Activated CD8-positive, alpha-beta T cell treated with anti-CD3 and anti-CD28 coated beads for 36 hours (primary cell): ENCODE results near the gene ZGRF1. TPM values are rescaled to one million over a fixed set of nuclear protein-coding genes. Genes with fewer than 3 reads are reported as not detected.

Experiments used
- ATAC-seq: fragments of 200-7000 bp; cut with Tn5 transposase; one replicate; pipeline ENCODE4 v1.10.0; 2021; ENCODE audit warnings: mild to moderate bottlenecking, moderate library complexity
- CTCF ChIA-PET: fragments of 350-600 bp; sonication (Branson Sonifier 250); formaldehyde crosslinking; loops from one replicate; lab custom pipeline; 2021; ENCODE audit warnings: antibody characterized with exemption; lab: Charles Lee
- POLR2A ChIA-PET: fragments of 350-600 bp; sonication (Branson Sonifier 250); formaldehyde crosslinking; loops from one replicate; lab custom pipeline; 2021; ENCODE audit warnings: antibody characterized with exemption; lab: Charles Lee
- DNase-seq: peaks from one replicate; pipeline ENCODE4 v3.0.0-alpha.2; 2020
- H3K27ac Mint-ChIP-seq: one replicate; pipeline ENCODE4 v1.8.0; 2021; ENCODE audit warnings: mild to moderate bottlenecking, mixed read lengths
- H3K27me3 Mint-ChIP-seq: one replicate; pipeline ENCODE4 v1.8.0; 2021; ENCODE audit warnings: mixed read lengths
- H3K36me3 Mint-ChIP-seq: one replicate; pipeline ENCODE4 v1.8.0; 2021; ENCODE audit warnings: low read depth, mixed read lengths
- H3K4me1 Mint-ChIP-seq: one replicate; pipeline ENCODE4 v1.8.0; 2021; ENCODE audit warnings: low read depth, mixed read lengths
- H3K4me3 Mint-ChIP-seq: one replicate; pipeline ENCODE4 v1.8.0; 2021; ENCODE audit warnings: mild to moderate bottlenecking, moderate library complexity, mixed read lengths
- H3K9me3 Mint-ChIP-seq: one replicate; pipeline ENCODE4 v1.8.0; 2021; ENCODE audit warnings: mixed read lengths
- CTCF ChIP-seq: fragments of 200-600 bp; IDR thresholded peaks from one replicate; pipeline ENCODE4 v1.8.0; 2022; ENCODE audit warnings: antibody characterized with exemption, mild to moderate bottlenecking
- intact Hi-C: fragments of 100-400 bp; cut with micrococcal nuclease; formaldehyde crosslinking; loops from one replicate; pipeline ENCODE4 v1.10.0; 2022
- total RNA-seq, 2 experiments: library from RNA; stranded (reverse); gene quantifications; one replicate each; pipeline ENCODE4 v1.2.3, GENCODE V29; 2021

The ZGRF1 gene
- total RNA-seq, 2 experiments from 2014 or later, result 45.7 to 47.3 TPM

GRCh38 chr4:112563431-112564200 lies 73.1 kb downstream of the ZGRF1 start:
- H3K27ac Mint-ChIP-seq, result no peak overlapping the region
- no peaks in the 10 kb centered on the region for H3K9me3 Mint-ChIP-seq
- intact Hi-C loops, result no loop called here
- ChIA-PET CTCF (interaction anchor here (0.8 kb wide), 1 partner anchor 199 kb away, joined by 3 read pairs; no protein-coding TSS in a partner anchor), POLR2A (no interaction called here)
- ATAC-seq (no peak), DNase-seq (no peak)
- peaks cover 23% of the 10 kb centered on the region for H3K36me3 Mint-ChIP-seq
- H3K27me3 Mint-ChIP-seq, result no peaks in the 10 kb centered on the region
- H3K4me1 Mint-ChIP-seq, result no peaks in the 10 kb centered on the region
- no peak overlapping the region for H3K4me3 Mint-ChIP-seq
- TF ChIP-seq CTCF, result no peak

GRCh38 chr4:112562254-112562879 lies 74.3 kb downstream of the ZGRF1 start:
- no peak overlapping the region for H3K4me3 Mint-ChIP-seq
- no peaks in the 10 kb centered on the region for H3K9me3 Mint-ChIP-seq
- CTCF ChIA-PET, result no interaction called here
- H3K36me3 Mint-ChIP-seq, result peaks cover 27% of the 10 kb centered on the region
- no peaks in the 10 kb centered on the region for H3K27me3 Mint-ChIP-seq
- H3K4me1 Mint-ChIP-seq, result no peaks in the 10 kb centered on the region
- POLR2A ChIA-PET, result no interaction called here
- ATAC-seq (no peak), DNase-seq (no peak)
- H3K27ac Mint-ChIP-seq, result no peak overlapping the region
- no peak for TF ChIP-seq CTCF
- intact Hi-C loops, result no loop called here

GRCh38 chr4:112560084-112560483 lies 76.6 kb downstream of the ZGRF1 start:
- no peak for ATAC-seq
- no peak for DNase-seq
- intact Hi-C loops, result no loop called here
- no peaks in the 10 kb centered on the region for H3K9me3 Mint-ChIP-seq
- CTCF ChIA-PET, result interaction anchor here (1.9 kb wide), 1 partner anchor 36 kb away, joined by 6 read pairs; no protein-coding TSS in a partner anchor
- H3K27ac Mint-ChIP-seq, result no peak overlapping the region
- no peak for TF ChIP-seq CTCF
- no peaks in the 10 kb centered on the region for H3K4me1 Mint-ChIP-seq
- peaks cover 27% of the 10 kb centered on the region for H3K36me3 Mint-ChIP-seq
- no peak overlapping the region for H3K4me3 Mint-ChIP-seq
- POLR2A ChIA-PET, result no interaction called here
- H3K27me3 Mint-ChIP-seq, result no peaks in the 10 kb centered on the region

GRCh38 chr4:112559053-112559452 lies 77.7 kb downstream of the ZGRF1 start:
- H3K9me3 Mint-ChIP-seq, result no peaks in the 10 kb centered on the region
- no peak for DNase-seq
- ChIA-PET CTCF (interaction anchor here (0.6 to 1.9 kb wide), 3 partner anchors 35 to 491 kb away, joined by 3 to 6 read pairs (median 3); no protein-coding TSS in a partner anchor), POLR2A (no interaction called here)
- peaks cover 33% of the 10 kb centered on the region for H3K36me3 Mint-ChIP-seq
- no peaks in the 10 kb centered on the region for H3K27me3 Mint-ChIP-seq
- H3K27ac Mint-ChIP-seq, result no peak overlapping the region
- H3K4me3 Mint-ChIP-seq, result no peak overlapping the region
- H3K4me1 Mint-ChIP-seq, result no peaks in the 10 kb centered on the region
- ATAC-seq, result no peak
- intact Hi-C loops, result no loop called here
- TF ChIP-seq CTCF, result no peak
